Measurements from ENCODE around the gene DCXR. TPM values are rescaled to one million over a fixed set of nuclear protein-coding genes. Genes with fewer than 3 reads are reported as not detected.

The DCXR gene
- polyA plus RNA-seq, 1 experiment = 66.0 TPM

- no peak for DNase-seq (ENCODE audit: low read depth)
- Histone ChIP-seq H3K4me3 (ENCODE audit: low read depth, low read length) (no peak overlapping the region), H3K27me3 (ENCODE audit: control insufficient read depth, insufficient read depth, low read length) (no peaks in the 10 kb centered on the region), H3K36me3 (ENCODE audit: control insufficient read depth, insufficient read depth, low read length) (no peaks in the 10 kb centered on the region; the same call in 1 of the 2 replicates)
- no peak for TF ChIP-seq CTCF (IDR thresholded peaks at IDR 0.05; ENCODE audit: insufficient read depth, low read depth, low read length)
- CTCF ChIA-PET = interaction anchor here (0.6 to 1.5 kb wide), 3 partner anchors 12 to 250 kb away, joined by 3 to 5 read pairs (median 4); no protein-coding TSS in a partner anchor
- POLR2A ChIA-PET = no interaction called here
Measured at GRCh38 chr17:82033359-82034085, 4.0 kb downstream of the DCXR start.

- CTCF ChIA-PET = interaction anchor here (1.1 to 3.5 kb wide), 4 partner anchors 10 to 130 kb away, joined by 4 to 13 read pairs (median 5); no protein-coding TSS in a partner anchor
- no peak for TF ChIP-seq CTCF (IDR thresholded peaks at IDR 0.05; ENCODE audit: insufficient read depth, low read depth, low read length)
- peaks cover 2% of the 10 kb centered on the region; the same call in 1 of the 2 replicates for H3K36me3 ChIP-seq (ENCODE audit: control insufficient read depth, insufficient read depth, low read length)
- no peak for DNase-seq (ENCODE audit: low read depth)
- peak overlapping the region; percentile 44 for H3K4me3 ChIP-seq (ENCODE audit: low read depth, low read length)
- POLR2A ChIA-PET = no interaction called here
- H3K27me3 ChIP-seq (ENCODE audit: control insufficient read depth, insufficient read depth, low read length) = no peaks in the 10 kb centered on the region
Measured at GRCh38 chr17:82031885-82032627, 5.4 kb downstream of the DCXR start.

GRCh38 chr17:82031303-82031884, 6.1 kb downstream of the DCXR start, which contains the start of gene RAC3:
Gene RAC3, plus strand, starts transcription at chr17:82031678. Its CDS starts 84 bp downstream, at chr17:82031762.
- no peak for TF ChIP-seq CTCF (IDR thresholded peaks at IDR 0.05; ENCODE audit: insufficient read depth, low read depth, low read length)
- Histone ChIP-seq H3K36me3 (ENCODE audit: control insufficient read depth, insufficient read depth, low read length) (peaks cover 4% of the 10 kb centered on the region), H3K27me3 (ENCODE audit: control insufficient read depth, insufficient read depth, low read length) (no peaks in the 10 kb centered on the region), H3K4me3 (ENCODE audit: low read depth, low read length) (peak within 1 kb of the TSS; percentile 47)
- ChIA-PET CTCF (interaction anchor here (0.6 to 4.8 kb wide), 13 partner anchors 11 to 313 kb away, joined by 3 to 101 read pairs (median 6); partner anchors contain the start of genes CENPX, GPS1, NOTUM and RFNG), POLR2A (no interaction called here)
- DNase-seq (ENCODE audit: low read depth) = no peak

GRCh38 chr17:82030470-82031302, 6.8 kb downstream of the DCXR start:
- TF ChIP-seq CTCF (IDR thresholded peaks at IDR 0.05; ENCODE audit: insufficient read depth, low read depth, low read length) = peak; percentile 91
- Histone ChIP-seq H3K27me3 (ENCODE audit: control insufficient read depth, insufficient read depth, low read length) (no peaks in the 10 kb centered on the region), H3K4me3 (ENCODE audit: low read depth, low read length) (peak overlapping the region; percentile 47), H3K36me3 (ENCODE audit: control insufficient read depth, insufficient read depth, low read length) (peaks cover 4% of the 10 kb centered on the region)
- no peak for DNase-seq (ENCODE audit: low read depth)
- POLR2A ChIA-PET = interaction anchor here (0.6 to 0.9 kb wide), 2 partner anchors 135 to 199 kb away, joined by 4 read pairs; partner anchors contain the start of gene SLC16A3
- CTCF ChIA-PET = interaction anchor here (0.6 to 4.8 kb wide), 50 partner anchors 8 to 522 kb away, joined by 3 to 101 read pairs (median 4); partner anchors contain the start of genes CENPX, GPS1, NOTUM and RFNG

All from BJ (cell line).